ENCODE measurements around the gene TMEM126B. TPM values are rescaled to one million over a fixed set of nuclear protein-coding genes. Genes with fewer than 3 reads are reported as not detected.

TMEM126B gene
- total RNA-seq, 1 experiment from 2014 or later = 144 TPM

Other genes with a start within 250 kb of the TMEM126B start
- 21.5 and 21.6 TPM in 2 replicates for gene DLG2, start 1.2 kb upstream of the TMEM126B start, total RNA-seq (2022)
- gene TMEM126A, start 19.4 kb downstream of the TMEM126B start, total RNA-seq (2022) = 35.5 and 37.7 TPM in 2 replicates
- 99.4 and 101 TPM in 2 replicates for gene CREBZF, start 36.5 kb downstream of the TMEM126B start, total RNA-seq (2022)
- 2.0 and 2.6 TPM in 2 replicates for gene CCDC89, start 57.6 kb downstream of the TMEM126B start, total RNA-seq (2022)
- gene SYTL2, start 182.5 kb downstream of the TMEM126B start, total RNA-seq (2022) = 110 and 156 TPM in 2 replicates
- gene CCDC83, start 226.8 kb downstream of the TMEM126B start, total RNA-seq (2022) = not detected in 2 replicates